Brain microvascular endothelial cell (primary cell): Measurements from ENCODE around the gene LRBA.

Experiments used
- DNase-seq: peaks from one replicate; pipeline ENCODE4 v3.0.0-alpha.2; 2020
- H3K27ac ChIP-seq: fragments of 250-450 bp; sonication (Bioruptor Pico); 2 replicates; pipeline ENCODE4 v1.5.1; 2020; ENCODE audit warnings: mild to moderate bottlenecking, moderate library complexity
- H3K27me3 ChIP-seq: fragments of 250-450 bp; sonication (Bioruptor Pico); replicated peaks from 2 replicates; pipeline ENCODE4 v1.5.1; 2020; ENCODE audit warnings: mild to moderate bottlenecking
- H3K36me3 ChIP-seq: fragments of 250-450 bp; sonication (Bioruptor Pico); replicated peaks from 2 replicates; pipeline ENCODE4 v1.5.1; 2020; ENCODE audit warnings: mild to moderate bottlenecking
- H3K4me3 ChIP-seq: 2 replicates; pipeline ENCODE4 v1.5.1; 2011; ENCODE audit warnings: low read depth, mild to moderate bottlenecking, control low read depth, low read length, moderate library complexity
- in situ Hi-C: cut with HindIII; loops from 2 replicates; pipeline ENCODE4 v1.10.0; 2017; ENCODE audit warnings: low sequenced_read_pairs, low pct_ligation_motif_present
- TF ChIP-seq, protein P1 (sequence below): IDR thresholded peaks from 2 replicates; pipeline ENCODE4 v1.5.1; 2011; ENCODE audit warnings: low read depth, mild to moderate bottlenecking, moderate library complexity, low read length, control low read depth, inconsistent platforms; ENCODE audit errors: missing control alignments

Gene LRBA

DNA sequence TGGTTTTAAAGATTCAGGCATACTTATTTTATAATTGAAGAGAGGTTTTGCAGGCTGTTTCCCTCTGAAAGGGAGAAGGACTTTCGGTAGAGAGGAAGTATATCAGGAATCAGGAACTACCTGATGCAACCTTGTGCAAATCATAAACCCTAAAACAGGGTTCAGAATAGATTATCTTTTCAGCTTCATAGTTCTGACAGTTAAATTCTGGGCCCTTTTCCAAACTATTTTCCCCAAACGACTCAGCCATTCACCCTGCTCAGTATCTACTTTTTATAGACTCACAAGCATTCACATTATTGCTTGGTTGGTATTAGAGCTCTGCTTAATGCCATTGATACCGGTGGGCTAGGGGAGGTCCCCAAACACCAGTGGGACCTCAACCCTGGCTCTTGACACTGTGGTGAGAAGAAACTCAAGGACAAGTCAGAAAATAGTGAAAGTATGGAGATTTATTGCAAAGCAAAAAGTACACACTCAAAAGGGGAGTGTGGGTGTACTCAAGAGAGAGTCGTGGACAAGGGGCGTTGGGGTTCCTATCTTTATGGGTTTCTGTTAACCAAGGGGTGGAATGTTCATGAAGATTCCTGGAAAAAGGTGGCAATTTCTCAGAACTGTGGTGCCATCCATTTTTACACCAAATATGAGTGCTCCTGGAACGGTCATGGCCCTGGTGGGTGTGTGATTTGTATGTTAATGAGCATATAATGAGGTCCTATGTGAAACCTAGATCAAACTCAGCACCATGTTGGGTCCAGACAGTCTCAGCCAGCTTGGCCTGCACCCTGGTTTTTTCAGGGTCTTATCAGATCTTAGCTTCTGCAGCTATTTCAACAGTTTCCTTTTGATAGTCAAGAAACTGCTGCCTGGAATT, 698.5 kb downstream of the LRBA start:
- DNase-seq, result no peak
- TF ChIP-seq, protein P1, sequence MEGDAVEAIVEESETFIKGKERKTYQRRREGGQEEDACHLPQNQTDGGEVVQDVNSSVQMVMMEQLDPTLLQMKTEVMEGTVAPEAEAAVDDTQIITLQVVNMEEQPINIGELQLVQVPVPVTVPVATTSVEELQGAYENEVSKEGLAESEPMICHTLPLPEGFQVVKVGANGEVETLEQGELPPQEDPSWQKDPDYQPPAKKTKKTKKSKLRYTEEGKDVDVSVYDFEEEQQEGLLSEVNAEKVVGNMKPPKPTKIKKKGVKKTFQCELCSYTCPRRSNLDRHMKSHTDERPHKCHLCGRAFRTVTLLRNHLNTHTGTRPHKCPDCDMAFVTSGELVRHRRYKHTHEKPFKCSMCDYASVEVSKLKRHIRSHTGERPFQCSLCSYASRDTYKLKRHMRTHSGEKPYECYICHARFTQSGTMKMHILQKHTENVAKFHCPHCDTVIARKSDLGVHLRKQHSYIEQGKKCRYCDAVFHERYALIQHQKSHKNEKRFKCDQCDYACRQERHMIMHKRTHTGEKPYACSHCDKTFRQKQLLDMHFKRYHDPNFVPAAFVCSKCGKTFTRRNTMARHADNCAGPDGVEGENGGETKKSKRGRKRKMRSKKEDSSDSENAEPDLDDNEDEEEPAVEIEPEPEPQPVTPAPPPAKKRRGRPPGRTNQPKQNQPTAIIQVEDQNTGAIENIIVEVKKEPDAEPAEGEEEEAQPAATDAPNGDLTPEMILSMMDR, result no peak
- Histone ChIP-seq H3K36me3 (no peaks in the 10 kb centered on the region), H3K27me3 (no peaks in the 10 kb centered on the region), H3K27ac (no peak overlapping the region), H3K4me3 (no peak overlapping the region)
- in situ Hi-C loops, result loop anchor here (25.0 kb wide), 1 partner anchor 271 kb away; the partner anchor contains the start of gene MAB21L2

DNA sequence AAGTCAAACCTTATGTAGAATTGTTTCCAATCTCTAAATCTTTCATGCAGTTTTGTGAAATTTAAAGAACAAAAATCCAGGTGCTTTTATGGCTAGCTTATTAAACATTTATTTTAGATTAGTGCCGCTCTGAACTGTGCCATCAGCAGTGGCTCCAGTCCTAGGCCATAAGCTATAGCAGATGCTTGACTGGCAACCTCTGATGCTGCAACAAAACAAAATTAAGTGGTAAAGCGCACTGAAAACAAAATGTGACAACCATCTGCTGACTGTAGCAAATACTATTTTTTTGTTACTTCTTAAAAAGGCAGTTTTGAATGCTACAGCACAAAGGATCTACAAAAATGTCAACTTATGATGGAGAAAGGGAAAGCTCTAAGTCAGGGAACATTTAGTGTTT, 699.4 kb downstream of the LRBA start:
- Histone ChIP-seq H3K4me3 (no peak overlapping the region), H3K27ac (no peak overlapping the region), H3K36me3 (no peaks in the 10 kb centered on the region), H3K27me3 (no peaks in the 10 kb centered on the region)
- TF ChIP-seq, protein P1, result no peak
- in situ Hi-C loops, result loop anchor here (25.0 kb wide), 1 partner anchor 272 kb away; the partner anchor contains the start of gene MAB21L2
- no peak for DNase-seq

DNA sequence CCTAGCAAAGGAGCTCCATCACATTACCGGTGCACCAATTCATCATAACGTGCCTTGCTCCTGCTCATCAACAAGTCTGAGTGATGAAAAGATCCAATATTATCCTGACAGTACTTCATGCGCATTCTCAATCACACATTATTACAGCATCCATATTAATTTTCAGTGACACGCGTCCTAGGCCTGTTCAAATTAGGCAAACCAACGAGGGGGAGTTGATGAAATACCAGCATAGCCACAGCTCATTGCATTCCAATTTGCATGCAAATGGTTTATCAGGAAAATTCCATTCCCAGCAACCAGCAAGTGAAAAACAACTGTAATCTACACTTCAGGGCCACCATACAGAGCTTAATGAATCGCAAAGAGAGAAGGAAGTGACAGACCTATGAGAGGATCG, 699.9 kb downstream of the LRBA start:
- no peak for DNase-seq
- in situ Hi-C loops, result loop anchor here (25.0 kb wide), 1 partner anchor 272 kb away; the partner anchor contains the start of gene MAB21L2
- no peaks in the 10 kb centered on the region for H3K27me3 ChIP-seq
- no peak overlapping the region for H3K4me3 ChIP-seq
- H3K27ac ChIP-seq, result no peak overlapping the region
- H3K36me3 ChIP-seq, result no peaks in the 10 kb centered on the region
- TF ChIP-seq, protein P1, result no peak

DNA sequence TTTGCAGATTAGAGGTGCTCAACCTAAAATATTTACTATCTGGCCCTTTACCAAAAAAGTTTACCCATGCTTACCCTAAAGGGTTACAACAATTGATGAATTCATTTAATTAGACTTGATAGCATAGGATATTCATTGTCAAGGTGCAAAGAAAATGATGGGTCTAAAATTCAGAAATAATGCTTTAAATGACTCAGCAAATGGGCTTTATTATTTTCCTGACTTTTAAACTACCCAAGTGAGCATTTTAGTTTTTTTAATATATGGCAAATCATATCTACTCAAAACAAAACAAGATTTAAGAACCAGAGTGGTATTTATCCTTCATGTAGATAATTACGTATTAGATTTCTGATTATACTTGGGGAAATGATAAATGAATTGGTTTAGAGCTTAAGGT, 701.1 kb downstream of the LRBA start:
- TF ChIP-seq, protein P1, result no peak
- Histone ChIP-seq H3K4me3 (no peak overlapping the region), H3K27ac (no peak overlapping the region), H3K27me3 (no peaks in the 10 kb centered on the region), H3K36me3 (no peaks in the 10 kb centered on the region)
- in situ Hi-C loops, result loop anchor here (25.0 kb wide), 1 partner anchor 273 kb away; the partner anchor contains the start of gene MAB21L2
- DNase-seq, result no peak

DNA sequence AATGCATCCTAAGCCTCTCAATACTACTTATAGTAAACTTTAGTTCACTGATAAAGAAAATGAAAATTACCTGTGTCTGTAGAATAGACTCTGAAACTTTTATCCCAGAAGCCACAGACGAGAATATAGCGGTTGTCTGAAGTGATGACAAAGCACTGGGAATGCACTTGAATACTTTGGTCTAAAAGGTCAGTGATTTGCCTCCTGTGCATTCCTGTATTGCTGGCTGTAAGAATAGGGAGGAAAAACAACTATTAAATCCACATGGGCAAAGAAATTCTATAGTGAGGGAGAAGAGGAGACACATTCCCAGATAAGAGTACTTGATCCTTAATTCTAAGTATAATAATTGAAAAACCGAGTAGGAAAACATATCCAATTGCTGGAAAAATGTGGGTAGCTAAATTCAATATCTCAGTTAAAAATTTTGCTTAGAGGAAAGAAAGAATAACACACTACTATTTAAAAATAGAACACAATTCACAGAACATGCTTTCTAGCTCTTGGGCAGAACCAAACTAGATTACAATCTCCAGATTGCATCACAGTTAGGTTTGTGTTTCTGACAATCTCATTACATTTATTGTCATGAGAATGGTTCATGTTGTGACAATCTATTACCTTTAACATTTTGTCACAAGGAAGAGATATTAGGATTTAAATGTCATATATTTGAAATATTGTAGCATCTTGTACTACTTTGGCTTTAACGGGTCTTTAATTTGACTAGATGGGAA, 704.8 kb downstream of the LRBA start:
- peak; percentile 77 for DNase-seq
- no peaks in the 10 kb centered on the region for H3K27me3 ChIP-seq
- H3K4me3 ChIP-seq, result no peak overlapping the region
- in situ Hi-C loops, result loop anchor here (25.0 kb wide), 1 partner anchor 277 kb away; the partner anchor contains the start of gene MAB21L2
- TF ChIP-seq, protein P1, result no peak
- H3K27ac ChIP-seq, result peak overlapping the region; percentile 19
- H3K36me3 ChIP-seq, result no peaks in the 10 kb centered on the region
